Lower lobe of right lung (tissue), 2 donors: ENCODE data around the gene APPBP2. TPM values are rescaled to one million over a fixed set of nuclear protein-coding genes. Genes with fewer than 3 reads are reported as not detected.
"Not testable (repeated sequence)": the region's sequence is repeated elsewhere in the genome, so short reads cannot be mapped to it uniquely, and the experiment has no call there.

Experiments used
- ATAC-seq, 2 donors: fragments of 200-7000 bp; cut with Tn5 transposase; one replicate each; pipeline ENCODE4 v1.9.1; 2020 to 2022; ENCODE audit warnings: mild to moderate bottlenecking in 2 of 2, moderate library complexity in 2 of 2
- DNase-seq: peaks from one replicate; pipeline ENCODE4 v3.0.0-alpha.2; 2020
- H3K27ac ChIP-seq: fragments of 200-600 bp; one replicate; pipeline ENCODE4 v1.8.0; 2022
- H3K27me3 ChIP-seq: fragments of 200-600 bp; one replicate; pipeline ENCODE4 v1.8.0; 2022; ENCODE audit warnings: low read depth
- H3K36me3 ChIP-seq: fragments of 200-600 bp; one replicate; pipeline ENCODE4 v1.8.0; 2022; ENCODE audit warnings: mild to moderate bottlenecking
- H3K4me1 ChIP-seq: fragments of 200-600 bp; one replicate; pipeline ENCODE4 v1.8.0; 2022
- H3K4me3 ChIP-seq: fragments of 200-600 bp; one replicate; pipeline ENCODE4 v1.8.0; 2022; ENCODE audit warnings: mild to moderate bottlenecking
- H3K9me3 ChIP-seq: fragments of 200-600 bp; one replicate; pipeline ENCODE4 v1.8.0; 2022
- intact Hi-C: fragments of 100-400 bp; cut with DNase I; formaldehyde crosslinking; loops from one replicate; pipeline ENCODE4 v1.11.0; 2022
- total RNA-seq: library from RNA; stranded (reverse); fragmentation: NEBNext Ultra II Directional; extraction: Animal tissue kit (Norgen Biotek cat#: 25700); gene quantifications from one replicate; pipeline ENCODE4 v1.2.1, GENCODE V29; 2021
- TF ChIP-seq, protein P1 (sequence below): fragments of 200-600 bp; IDR thresholded peaks from one replicate; pipeline ENCODE4 v1.8.0; 2022; ENCODE audit warnings: antibody characterized with exemption, mild to moderate bottlenecking
- donor health status: DM: no; HTN: yes; CAD: no; lungs with severe emphysema.

The APPBP2 gene
- total RNA-seq, 1 donor from 2014 or later: 49.4 TPM

DNA sequence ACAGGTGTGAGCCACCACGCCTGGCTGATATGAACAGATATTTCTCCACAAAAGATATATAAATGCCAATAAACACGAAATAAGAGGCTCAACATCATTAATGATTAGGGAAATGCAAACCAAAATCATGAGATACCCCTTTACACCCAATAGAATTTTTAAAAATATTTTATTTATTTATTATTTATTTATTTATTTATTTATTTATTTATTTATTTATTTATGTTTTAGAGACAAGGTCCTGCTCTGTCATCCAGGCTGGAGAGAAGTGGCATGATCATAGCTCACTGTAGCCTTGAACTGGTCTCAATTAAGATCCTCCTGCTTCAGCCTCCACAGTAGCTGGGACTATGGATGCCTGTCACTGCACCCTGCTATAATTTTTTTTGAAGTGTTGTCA, 30.8 kb downstream of the APPBP2 start:
- ATAC-seq: no peak
- H3K36me3 ChIP-seq: peaks cover 80% of the 10 kb centered on the region

DNA sequence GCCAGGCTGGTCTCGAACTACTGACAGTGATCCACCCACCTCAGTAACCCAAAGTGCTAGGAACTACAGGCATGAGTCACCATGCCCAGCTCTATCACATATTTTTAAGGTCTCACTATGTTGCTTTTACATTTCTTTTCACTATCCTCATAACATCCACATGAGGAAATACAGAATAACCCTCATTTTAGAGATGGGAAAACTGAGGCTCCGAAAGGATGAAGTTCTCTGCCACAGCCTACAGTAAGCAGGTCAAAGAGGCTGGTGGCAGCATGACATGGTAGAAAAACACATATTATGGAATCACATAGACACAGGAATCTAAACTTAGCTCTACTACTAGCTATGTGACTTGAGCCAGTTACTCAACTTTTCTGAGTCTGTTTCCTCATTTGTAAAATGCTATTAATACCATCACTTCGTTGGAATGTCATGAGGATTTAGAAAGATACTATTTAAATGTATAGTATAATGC, 32.2 kb downstream of the APPBP2 start:
- H3K27ac ChIP-seq: no peak overlapping the region
- DNase-seq (no peak), ATAC-seq (no peak)
- intact Hi-C loops: no loop called here
- TF ChIP-seq, protein P1, sequence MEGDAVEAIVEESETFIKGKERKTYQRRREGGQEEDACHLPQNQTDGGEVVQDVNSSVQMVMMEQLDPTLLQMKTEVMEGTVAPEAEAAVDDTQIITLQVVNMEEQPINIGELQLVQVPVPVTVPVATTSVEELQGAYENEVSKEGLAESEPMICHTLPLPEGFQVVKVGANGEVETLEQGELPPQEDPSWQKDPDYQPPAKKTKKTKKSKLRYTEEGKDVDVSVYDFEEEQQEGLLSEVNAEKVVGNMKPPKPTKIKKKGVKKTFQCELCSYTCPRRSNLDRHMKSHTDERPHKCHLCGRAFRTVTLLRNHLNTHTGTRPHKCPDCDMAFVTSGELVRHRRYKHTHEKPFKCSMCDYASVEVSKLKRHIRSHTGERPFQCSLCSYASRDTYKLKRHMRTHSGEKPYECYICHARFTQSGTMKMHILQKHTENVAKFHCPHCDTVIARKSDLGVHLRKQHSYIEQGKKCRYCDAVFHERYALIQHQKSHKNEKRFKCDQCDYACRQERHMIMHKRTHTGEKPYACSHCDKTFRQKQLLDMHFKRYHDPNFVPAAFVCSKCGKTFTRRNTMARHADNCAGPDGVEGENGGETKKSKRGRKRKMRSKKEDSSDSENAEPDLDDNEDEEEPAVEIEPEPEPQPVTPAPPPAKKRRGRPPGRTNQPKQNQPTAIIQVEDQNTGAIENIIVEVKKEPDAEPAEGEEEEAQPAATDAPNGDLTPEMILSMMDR: no peak
- peaks cover 79% of the 10 kb centered on the region for H3K36me3 ChIP-seq
- peaks cover 9% of the 10 kb centered on the region for H3K9me3 ChIP-seq
- H3K27me3 ChIP-seq: no peaks in the 10 kb centered on the region
- H3K4me1 ChIP-seq: no peaks in the 10 kb centered on the region
- H3K4me3 ChIP-seq: no peak overlapping the region

More for the DNA sequence above, 30.8 kb downstream of the APPBP2 start:
- DNase-seq: no peak
- Histone ChIP-seq H3K4me3 (no peak overlapping the region), H3K27ac (no peak overlapping the region), H3K27me3 (no peaks in the 10 kb centered on the region), H3K9me3 (peaks cover 9% of the 10 kb centered on the region), H3K4me1 (no peaks in the 10 kb centered on the region)
- intact Hi-C loops: no loop called here
- TF ChIP-seq, protein P1: no peak

DNA sequence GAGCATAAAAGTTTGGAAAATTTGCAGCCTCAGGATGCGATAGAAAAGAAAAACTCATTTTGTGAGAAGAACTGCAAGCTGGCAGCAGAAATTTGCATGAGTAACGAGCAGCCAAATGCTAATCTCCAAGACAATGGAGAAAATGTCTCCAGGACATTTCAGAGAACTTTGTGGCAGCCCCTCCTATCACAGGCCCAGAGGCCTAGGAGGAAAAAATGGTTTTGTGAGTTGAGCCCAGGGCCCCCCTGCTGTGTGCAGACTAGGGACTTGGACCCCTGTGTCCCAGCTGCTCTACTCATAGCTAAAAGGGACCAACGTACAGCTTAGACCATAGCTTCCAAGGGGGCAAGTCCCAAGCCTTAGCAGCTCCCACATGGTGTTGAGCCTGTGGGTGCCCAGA, 34.3 kb downstream of the APPBP2 start:
- DNase-seq (no peak), ATAC-seq (no peak)
- intact Hi-C loops: no loop called here
- no peak overlapping the region for H3K27ac ChIP-seq
- H3K36me3 ChIP-seq: peaks cover 77% of the 10 kb centered on the region
- TF ChIP-seq, protein P1: no peak
- H3K4me1 ChIP-seq: no peaks in the 10 kb centered on the region
- no peak overlapping the region for H3K4me3 ChIP-seq
- no peaks in the 10 kb centered on the region for H3K27me3 ChIP-seq
- peaks cover 9% of the 10 kb centered on the region for H3K9me3 ChIP-seq

DNA sequence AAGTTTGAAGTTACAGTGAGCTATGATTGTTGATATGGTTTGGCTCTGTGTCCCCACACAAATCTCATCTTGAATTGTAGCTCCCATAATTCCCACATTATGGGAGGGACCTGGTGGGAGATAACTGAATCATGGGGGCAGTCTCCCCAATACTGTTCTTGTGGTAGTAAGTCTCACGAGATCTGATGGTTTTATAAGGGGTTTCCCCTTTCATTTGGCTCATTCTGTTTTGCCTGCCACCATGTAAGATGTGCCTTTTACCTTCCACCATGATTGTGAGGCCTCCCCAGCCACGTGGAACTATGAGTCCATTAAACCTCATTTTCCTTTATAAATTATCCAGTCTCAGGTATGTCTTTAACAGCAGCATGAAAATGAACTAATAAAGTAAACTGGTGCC, 35.4 kb downstream of the APPBP2 start:
- H3K27me3 ChIP-seq, H3K4me3 ChIP-seq, ATAC-seq, intact Hi-C loops, DNase-seq, H3K9me3 ChIP-seq, H3K27ac ChIP-seq, H3K4me1 ChIP-seq: not testable (repeated sequence)
- peaks cover 73% of the 10 kb centered on the region for H3K36me3 ChIP-seq

DNA sequence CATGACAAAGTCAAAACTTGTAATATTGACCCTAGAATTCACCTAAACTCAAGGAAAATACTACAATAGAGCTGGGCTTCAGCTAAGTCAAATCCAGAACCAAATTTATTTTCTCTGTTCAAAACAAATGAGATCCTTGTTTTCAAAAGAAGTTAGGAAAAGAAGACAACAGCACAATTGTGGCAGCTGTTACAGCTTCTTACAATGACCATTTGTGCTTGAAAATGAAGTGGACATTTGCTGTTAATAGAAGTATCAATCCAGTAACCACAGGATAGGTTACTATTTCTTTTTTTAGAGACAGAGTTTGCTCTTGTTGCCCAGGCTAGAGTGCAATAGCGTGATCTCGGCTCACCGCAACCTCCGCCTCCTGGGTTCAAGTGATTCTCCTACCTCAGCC, 44.4 kb downstream of the APPBP2 start:
- DNase-seq: no peak
- no peak for ATAC-seq
- TF ChIP-seq, protein P1: no peak
- intact Hi-C loops: no loop called here
- no peaks in the 10 kb centered on the region for H3K9me3 ChIP-seq
- no peak overlapping the region for H3K4me3 ChIP-seq
- H3K4me1 ChIP-seq: no peaks in the 10 kb centered on the region
- H3K36me3 ChIP-seq: peaks cover 23% of the 10 kb centered on the region
- no peak overlapping the region for H3K27ac ChIP-seq
- no peaks in the 10 kb centered on the region for H3K27me3 ChIP-seq

DNA sequence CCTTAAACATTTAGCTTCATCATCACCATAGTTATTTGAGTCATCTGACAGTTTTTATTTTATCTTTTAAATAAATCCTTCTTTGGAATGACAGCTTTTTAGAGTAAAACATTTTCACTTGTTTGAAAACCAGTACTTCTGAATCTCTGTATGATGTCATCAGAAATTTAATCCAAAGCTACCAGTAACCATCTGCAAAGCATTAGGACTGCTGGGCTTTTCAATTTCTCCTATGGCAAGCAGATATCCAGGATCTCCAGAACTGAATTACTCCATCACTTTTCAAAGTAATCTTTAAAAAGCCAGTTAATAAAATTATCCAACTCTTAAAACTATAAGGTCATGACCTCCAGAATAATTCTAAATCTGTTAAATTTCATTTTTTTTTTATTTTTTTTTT, 52.3 kb downstream of the APPBP2 start:
- no peak for ATAC-seq
- peaks cover 14% of the 10 kb centered on the region for H3K4me1 ChIP-seq
- H3K4me3 ChIP-seq: no peak overlapping the region
- H3K36me3 ChIP-seq: peaks cover 38% of the 10 kb centered on the region
- intact Hi-C loops: no loop called here
- TF ChIP-seq, protein P1: no peak
- no peaks in the 10 kb centered on the region for H3K9me3 ChIP-seq
- H3K27me3 ChIP-seq: no peaks in the 10 kb centered on the region
- H3K27ac ChIP-seq: no peak overlapping the region
- no peak for DNase-seq
